ENCODE measurements around the gene CD300LF. TPM values are rescaled to one million over a fixed set of nuclear protein-coding genes. Genes with fewer than 3 reads are reported as not detected.
A peak's percentile ranks its signal among the peaks of the same experiment; 100 is the strongest.

The CD300LF gene
- polyA plus RNA-seq, 1 donor (not counting 4 experiments of a cell fraction or from before 2014, with no cell fraction given), result not detected

DNA sequence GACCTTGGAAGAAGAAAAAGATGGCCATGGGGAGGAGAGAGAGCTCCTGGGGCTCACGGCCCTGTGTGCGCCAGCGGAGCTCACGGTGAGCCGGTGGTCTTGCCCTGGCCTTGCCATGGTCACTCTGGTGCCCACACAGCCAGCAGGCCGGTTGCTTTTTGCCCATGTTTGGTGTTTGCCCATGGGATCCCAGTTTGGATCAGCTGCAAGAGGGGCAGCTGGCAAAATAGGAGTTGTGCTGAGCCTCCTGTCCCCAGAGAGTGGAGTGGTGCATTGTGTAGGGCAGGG is 37.3 kb upstream of the CD300LF start:
- no peak overlapping the region for H3K27ac ChIP-seq (ENCODE audit: control insufficient read depth, insufficient read depth, low read length)
- no peak for DNase-seq (ENCODE audit: low read depth, low spot score)
- H2AFZ ChIP-seq (ENCODE audit: control insufficient read depth, low read length), result no peak overlapping the region
- no peaks in the 10 kb centered on the region for H3K27me3 ChIP-seq (ENCODE audit: control insufficient read depth, extremely low read depth, insufficient read depth, low read length)
- dilution Hi-C loops (cut with MboI; ENCODE audit: extremely low pct_ligation_motif_present, low sequenced_read_pairs), result no loop called here
- H3K9ac ChIP-seq (ENCODE audit: control insufficient read depth, extremely low read depth, insufficient read depth, low read length), result peak overlapping the region; percentile 73
- H3K79me2 ChIP-seq (ENCODE audit: control insufficient read depth, insufficient read depth, low read length), result peaks cover 52% of the 10 kb centered on the region
- H3K9me1 ChIP-seq (ENCODE audit: control insufficient read depth, extremely low read depth, insufficient read depth, low read length), result peaks cover 5% of the 10 kb centered on the region
- H3K4me3 ChIP-seq (ENCODE audit: control insufficient read depth in 2 of 3, extremely low read depth in 1 of 3, insufficient read depth in 2 of 3, low read depth in 1 of 3, low read length in 3 of 3), result peak overlapping the region; percentile 81 to 93 (median 88)
- peak overlapping the region; percentile 95 for H3K4me2 ChIP-seq (ENCODE audit: control insufficient read depth, extremely low read depth, insufficient read depth, low read depth, low read length)
- no peaks in the 10 kb centered on the region for H3K36me3 ChIP-seq (ENCODE audit: control insufficient read depth in 2 of 2, extremely low read depth in 1 of 2, insufficient read depth in 2 of 2, low read length in 2 of 2)
- TF ChIP-seq, protein P1, sequence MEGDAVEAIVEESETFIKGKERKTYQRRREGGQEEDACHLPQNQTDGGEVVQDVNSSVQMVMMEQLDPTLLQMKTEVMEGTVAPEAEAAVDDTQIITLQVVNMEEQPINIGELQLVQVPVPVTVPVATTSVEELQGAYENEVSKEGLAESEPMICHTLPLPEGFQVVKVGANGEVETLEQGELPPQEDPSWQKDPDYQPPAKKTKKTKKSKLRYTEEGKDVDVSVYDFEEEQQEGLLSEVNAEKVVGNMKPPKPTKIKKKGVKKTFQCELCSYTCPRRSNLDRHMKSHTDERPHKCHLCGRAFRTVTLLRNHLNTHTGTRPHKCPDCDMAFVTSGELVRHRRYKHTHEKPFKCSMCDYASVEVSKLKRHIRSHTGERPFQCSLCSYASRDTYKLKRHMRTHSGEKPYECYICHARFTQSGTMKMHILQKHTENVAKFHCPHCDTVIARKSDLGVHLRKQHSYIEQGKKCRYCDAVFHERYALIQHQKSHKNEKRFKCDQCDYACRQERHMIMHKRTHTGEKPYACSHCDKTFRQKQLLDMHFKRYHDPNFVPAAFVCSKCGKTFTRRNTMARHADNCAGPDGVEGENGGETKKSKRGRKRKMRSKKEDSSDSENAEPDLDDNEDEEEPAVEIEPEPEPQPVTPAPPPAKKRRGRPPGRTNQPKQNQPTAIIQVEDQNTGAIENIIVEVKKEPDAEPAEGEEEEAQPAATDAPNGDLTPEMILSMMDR (optimal IDR thresholded peaks at IDR 0.05 in 1 of 3, IDR thresholded peaks at IDR 0.05 in 1 of 3, conservative IDR thresholded peaks at IDR 0.05 in 1 of 3; ENCODE audit: extremely low read depth in 1 of 3, insufficient read depth in 2 of 3, low read length in 3 of 3), result no peak
- no peak for TF ChIP-seq EZH2 (IDR thresholded peaks at IDR 0.05; ENCODE audit: low read length)
- no peaks in the 10 kb centered on the region for H4K20me1 ChIP-seq (ENCODE audit: control insufficient read depth, extremely low read depth, insufficient read depth, low read length)
- peaks cover 16% of the 10 kb centered on the region for H3K4me1 ChIP-seq (ENCODE audit: control insufficient read depth, extremely low read depth, insufficient read depth, low read length)
- no peak for FAIRE-seq
- no peaks in the 10 kb centered on the region for H3K9me3 ChIP-seq (ENCODE audit: control insufficient read depth, low read depth, low read length)

DNA sequence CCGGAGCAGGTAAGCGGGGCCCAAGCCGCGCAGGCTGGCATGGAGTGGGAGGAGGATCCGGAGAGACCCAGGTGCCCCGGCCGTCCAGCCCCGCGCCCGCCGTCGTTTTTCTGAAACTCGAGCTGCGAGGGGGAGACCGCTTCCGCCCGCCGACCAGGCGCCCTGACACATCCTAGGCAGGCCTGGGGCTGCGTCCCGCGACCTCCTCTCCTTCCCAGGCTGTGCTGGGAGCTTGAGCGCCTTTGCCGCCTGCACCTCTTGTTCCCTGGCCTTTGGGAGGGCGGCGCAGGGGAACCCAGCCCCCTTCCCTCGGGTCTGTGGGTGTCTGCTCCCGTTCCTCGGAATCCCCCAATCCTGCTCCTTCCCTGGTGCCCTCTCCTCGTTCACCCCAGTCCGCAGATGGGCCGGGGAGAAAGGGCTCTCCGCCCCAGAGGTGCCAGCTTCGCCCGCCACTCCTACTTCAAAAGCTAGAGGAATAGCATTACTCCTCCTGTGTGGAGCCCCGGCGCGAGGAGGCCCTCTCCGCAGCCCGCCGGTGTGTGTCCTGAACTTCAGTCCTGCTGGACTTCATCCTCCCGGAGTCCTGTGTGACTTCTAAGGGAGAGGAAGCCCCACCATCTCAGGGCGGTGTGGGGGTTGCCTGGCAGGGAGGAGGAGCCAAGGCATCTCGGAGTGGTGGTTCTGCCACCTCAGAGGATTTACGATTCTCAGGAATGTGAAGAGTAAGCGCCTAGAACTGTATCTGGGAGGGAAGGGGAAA is 36.7 kb upstream of the CD300LF start:
- DNase-seq (ENCODE audit: low read depth, low spot score), result no peak
- peak overlapping the region; percentile 62 for H2AFZ ChIP-seq (ENCODE audit: control insufficient read depth, low read length)
- dilution Hi-C loops (cut with MboI; ENCODE audit: extremely low pct_ligation_motif_present, low sequenced_read_pairs), result no loop called here

More for the DNA sequence above, 36.7 kb upstream of the CD300LF start:
- Histone ChIP-seq H3K9me3 (ENCODE audit: control insufficient read depth, low read depth, low read length) (no peaks in the 10 kb centered on the region), H4K20me1 (ENCODE audit: control insufficient read depth, extremely low read depth, insufficient read depth, low read length) (no peaks in the 10 kb centered on the region), H3K9ac (ENCODE audit: control insufficient read depth, extremely low read depth, insufficient read depth, low read length) (peak overlapping the region; percentile 73), H3K4me2 (ENCODE audit: control insufficient read depth, extremely low read depth, insufficient read depth, low read depth, low read length) (peak overlapping the region; percentile 95), H3K9me1 (ENCODE audit: control insufficient read depth, extremely low read depth, insufficient read depth, low read length) (peaks cover 5% of the 10 kb centered on the region), H3K4me1 (ENCODE audit: control insufficient read depth, extremely low read depth, insufficient read depth, low read length) (peaks cover 20% of the 10 kb centered on the region), H3K79me2 (ENCODE audit: control insufficient read depth, insufficient read depth, low read length) (peaks cover 48% of the 10 kb centered on the region), H3K27me3 (ENCODE audit: control insufficient read depth, extremely low read depth, insufficient read depth, low read length) (no peaks in the 10 kb centered on the region), H3K27ac (ENCODE audit: control insufficient read depth, insufficient read depth, low read length) (peak overlapping the region; percentile 58), H3K4me3 (ENCODE audit: control insufficient read depth in 2 of 3, extremely low read depth in 1 of 3, insufficient read depth in 2 of 3, low read depth in 1 of 3, low read length in 3 of 3) (peak overlapping the region; percentile 81 to 93 (median 88)), H3K36me3 (ENCODE audit: control insufficient read depth in 2 of 2, extremely low read depth in 1 of 2, insufficient read depth in 2 of 2, low read length in 2 of 2) (no peaks in the 10 kb centered on the region)
- TF ChIP-seq EZH2 (IDR thresholded peaks at IDR 0.05; ENCODE audit: low read length), result no peak
- TF ChIP-seq, protein P1 (optimal IDR thresholded peaks at IDR 0.05 in 1 of 3, IDR thresholded peaks at IDR 0.05 in 1 of 3, conservative IDR thresholded peaks at IDR 0.05 in 1 of 3; ENCODE audit: extremely low read depth in 1 of 3, insufficient read depth in 2 of 3, low read length in 3 of 3), result no peak
- no peak for FAIRE-seq

Data from keratinocyte (primary cell).